ENCODE measurements around the gene LPCAT1.
"Not testable (repeated sequence)": the region's sequence is repeated elsewhere in the genome, so short reads cannot be mapped to it uniquely, and the experiment has no call there.

GRCh38 chr5:1567527-1568200 lies 43.9 kb upstream of the LPCAT1 start:
- TF ChIP-seq CTCF (IDR thresholded peaks at IDR 0.05); REST (IDR thresholded peaks at IDR 0.05; ENCODE audit: insufficient read depth in 1 of 2, low read depth in 2 of 2, low read length in 1 of 2); POLR2AphosphoS5 (IDR thresholded peaks at IDR 0.05; ENCODE audit: low read depth, low read length); TCF7L2 (IDR thresholded peaks at IDR 0.05; ENCODE audit: low read depth, low read length); SIN3A (IDR thresholded peaks at IDR 0.05; ENCODE audit: borderline replicate concordance, insufficient read depth, low read depth, low read length): not testable (repeated sequence)

All from Panc1 (cell line).